Measurements from ENCODE around the gene DLG2. TPM values are rescaled to one million over a fixed set of nuclear protein-coding genes. Genes with fewer than 3 reads are reported as not detected.

DLG2 gene
- total and polyA plus RNA-seq, 2 of the 8 experiments (the other 6 are each of a cell fraction or from before 2014, with no cell fraction given), result 1.7 to 14.3 TPM

DNA sequence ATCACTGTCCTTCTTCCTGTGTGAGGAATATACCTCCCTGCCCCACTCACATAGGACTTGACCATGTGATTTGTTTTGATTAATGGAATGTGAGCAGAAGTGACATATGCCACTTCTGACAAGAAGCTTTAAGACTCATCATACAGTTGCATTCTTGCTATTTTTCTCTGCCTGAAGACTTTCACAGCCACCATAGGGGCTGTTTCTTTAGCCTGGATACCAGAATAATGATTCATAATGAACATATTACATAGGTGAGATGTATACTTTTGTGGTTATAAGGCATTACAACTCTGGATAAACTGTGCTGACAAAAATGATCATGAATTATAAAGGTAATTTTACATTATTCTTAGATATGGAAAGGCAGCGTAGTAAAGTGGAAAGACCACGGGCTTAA lies 798.0 kb downstream of the DLG2 start (continued):
- TF ChIP-seq, protein P1, sequence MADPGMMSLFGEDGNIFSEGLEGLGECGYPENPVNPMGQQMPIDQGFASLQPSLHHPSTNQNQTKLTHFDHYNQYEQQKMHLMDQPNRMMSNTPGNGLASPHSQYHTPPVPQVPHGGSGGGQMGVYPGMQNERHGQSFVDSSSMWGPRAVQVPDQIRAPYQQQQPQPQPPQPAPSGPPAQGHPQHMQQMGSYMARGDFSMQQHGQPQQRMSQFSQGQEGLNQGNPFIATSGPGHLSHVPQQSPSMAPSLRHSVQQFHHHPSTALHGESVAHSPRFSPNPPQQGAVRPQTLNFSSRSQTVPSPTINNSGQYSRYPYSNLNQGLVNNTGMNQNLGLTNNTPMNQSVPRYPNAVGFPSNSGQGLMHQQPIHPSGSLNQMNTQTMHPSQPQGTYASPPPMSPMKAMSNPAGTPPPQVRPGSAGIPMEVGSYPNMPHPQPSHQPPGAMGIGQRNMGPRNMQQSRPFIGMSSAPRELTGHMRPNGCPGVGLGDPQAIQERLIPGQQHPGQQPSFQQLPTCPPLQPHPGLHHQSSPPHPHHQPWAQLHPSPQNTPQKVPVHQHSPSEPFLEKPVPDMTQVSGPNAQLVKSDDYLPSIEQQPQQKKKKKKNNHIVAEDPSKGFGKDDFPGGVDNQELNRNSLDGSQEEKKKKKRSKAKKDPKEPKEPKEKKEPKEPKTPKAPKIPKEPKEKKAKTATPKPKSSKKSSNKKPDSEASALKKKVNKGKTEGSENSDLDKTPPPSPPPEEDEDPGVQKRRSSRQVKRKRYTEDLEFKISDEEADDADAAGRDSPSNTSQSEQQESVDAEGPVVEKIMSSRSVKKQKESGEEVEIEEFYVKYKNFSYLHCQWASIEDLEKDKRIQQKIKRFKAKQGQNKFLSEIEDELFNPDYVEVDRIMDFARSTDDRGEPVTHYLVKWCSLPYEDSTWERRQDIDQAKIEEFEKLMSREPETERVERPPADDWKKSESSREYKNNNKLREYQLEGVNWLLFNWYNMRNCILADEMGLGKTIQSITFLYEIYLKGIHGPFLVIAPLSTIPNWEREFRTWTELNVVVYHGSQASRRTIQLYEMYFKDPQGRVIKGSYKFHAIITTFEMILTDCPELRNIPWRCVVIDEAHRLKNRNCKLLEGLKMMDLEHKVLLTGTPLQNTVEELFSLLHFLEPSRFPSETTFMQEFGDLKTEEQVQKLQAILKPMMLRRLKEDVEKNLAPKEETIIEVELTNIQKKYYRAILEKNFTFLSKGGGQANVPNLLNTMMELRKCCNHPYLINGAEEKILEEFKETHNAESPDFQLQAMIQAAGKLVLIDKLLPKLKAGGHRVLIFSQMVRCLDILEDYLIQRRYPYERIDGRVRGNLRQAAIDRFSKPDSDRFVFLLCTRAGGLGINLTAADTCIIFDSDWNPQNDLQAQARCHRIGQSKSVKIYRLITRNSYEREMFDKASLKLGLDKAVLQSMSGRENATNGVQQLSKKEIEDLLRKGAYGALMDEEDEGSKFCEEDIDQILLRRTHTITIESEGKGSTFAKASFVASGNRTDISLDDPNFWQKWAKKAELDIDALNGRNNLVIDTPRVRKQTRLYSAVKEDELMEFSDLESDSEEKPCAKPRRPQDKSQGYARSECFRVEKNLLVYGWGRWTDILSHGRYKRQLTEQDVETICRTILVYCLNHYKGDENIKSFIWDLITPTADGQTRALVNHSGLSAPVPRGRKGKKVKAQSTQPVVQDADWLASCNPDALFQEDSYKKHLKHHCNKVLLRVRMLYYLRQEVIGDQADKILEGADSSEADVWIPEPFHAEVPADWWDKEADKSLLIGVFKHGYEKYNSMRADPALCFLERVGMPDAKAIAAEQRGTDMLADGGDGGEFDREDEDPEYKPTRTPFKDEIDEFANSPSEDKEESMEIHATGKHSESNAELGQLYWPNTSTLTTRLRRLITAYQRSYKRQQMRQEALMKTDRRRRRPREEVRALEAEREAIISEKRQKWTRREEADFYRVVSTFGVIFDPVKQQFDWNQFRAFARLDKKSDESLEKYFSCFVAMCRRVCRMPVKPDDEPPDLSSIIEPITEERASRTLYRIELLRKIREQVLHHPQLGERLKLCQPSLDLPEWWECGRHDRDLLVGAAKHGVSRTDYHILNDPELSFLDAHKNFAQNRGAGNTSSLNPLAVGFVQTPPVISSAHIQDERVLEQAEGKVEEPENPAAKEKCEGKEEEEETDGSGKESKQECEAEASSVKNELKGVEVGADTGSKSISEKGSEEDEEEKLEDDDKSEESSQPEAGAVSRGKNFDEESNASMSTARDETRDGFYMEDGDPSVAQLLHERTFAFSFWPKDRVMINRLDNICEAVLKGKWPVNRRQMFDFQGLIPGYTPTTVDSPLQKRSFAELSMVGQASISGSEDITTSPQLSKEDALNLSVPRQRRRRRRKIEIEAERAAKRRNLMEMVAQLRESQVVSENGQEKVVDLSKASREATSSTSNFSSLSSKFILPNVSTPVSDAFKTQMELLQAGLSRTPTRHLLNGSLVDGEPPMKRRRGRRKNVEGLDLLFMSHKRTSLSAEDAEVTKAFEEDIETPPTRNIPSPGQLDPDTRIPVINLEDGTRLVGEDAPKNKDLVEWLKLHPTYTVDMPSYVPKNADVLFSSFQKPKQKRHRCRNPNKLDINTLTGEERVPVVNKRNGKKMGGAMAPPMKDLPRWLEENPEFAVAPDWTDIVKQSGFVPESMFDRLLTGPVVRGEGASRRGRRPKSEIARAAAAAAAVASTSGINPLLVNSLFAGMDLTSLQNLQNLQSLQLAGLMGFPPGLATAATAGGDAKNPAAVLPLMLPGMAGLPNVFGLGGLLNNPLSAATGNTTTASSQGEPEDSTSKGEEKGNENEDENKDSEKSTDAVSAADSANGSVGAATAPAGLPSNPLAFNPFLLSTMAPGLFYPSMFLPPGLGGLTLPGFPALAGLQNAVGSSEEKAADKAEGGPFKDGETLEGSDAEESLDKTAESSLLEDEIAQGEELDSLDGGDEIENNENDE (IDR thresholded peaks at IDR 0.05; ENCODE audit: insufficient replicate concordance, low read length), result no peak
- TF ChIP-seq NRF1 (IDR thresholded peaks at IDR 0.05; ENCODE audit: low read depth, low read length), result no peak
